ENCODE measurements around the gene PGAM4. TPM values are rescaled to one million over a fixed set of nuclear protein-coding genes. Genes with fewer than 3 reads are reported as not detected.
A peak's percentile ranks its signal among the peaks of the same experiment; 100 is the strongest.

PGAM4 gene
- polyA plus RNA-seq (2011; rRNA removed) (0.22 TPM in 1 of 2 replicates, not detected in the other), polyA plus RNA-seq (2017; fragmentation: RNase III; extraction: RNeasy Plus Mini Kit Qiagen cat#74134 plus additional on column Dnase treatment) (0.17 TPM in 1 of 3 replicates, not detected in the others), polyA minus RNA-seq (2011; rRNA and poly(A)+ RNA removed) (not detected in 2 replicates)
- polyA plus RNA-seq (2012; cell fraction: cytosol; rRNA removed) = not detected in 2 replicates
- polyA plus RNA-seq (2012; cell fraction: nucleus; rRNA removed) = not detected in 2 replicates

DNA sequence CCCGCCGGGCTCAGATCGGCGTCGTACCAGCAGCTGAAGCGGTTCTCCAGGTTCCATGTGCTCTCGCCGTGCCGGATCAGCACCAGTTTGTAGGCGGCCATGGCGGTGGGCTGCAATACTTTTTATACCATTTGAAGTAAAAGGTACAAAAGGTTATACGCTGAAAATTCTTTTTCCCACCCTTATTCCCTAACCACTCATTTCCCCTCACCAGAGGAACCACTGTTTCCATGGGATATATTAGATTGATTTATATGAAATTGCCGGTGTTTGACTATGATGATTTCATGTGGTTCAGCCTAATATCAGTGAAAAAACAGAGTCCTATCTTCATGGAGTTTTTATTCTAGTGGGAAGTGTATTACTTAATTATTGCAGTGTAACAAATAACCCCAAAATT lies at the start of gene PGAM4:
PGAM4 (minus strand) TSS at position 101 of the 400 bp plus-strand sequence; CDS start at position 101, 0 bp downstream.
- H3K4me2 ChIP-seq = no peak within 1 kb of the TSS
- no peaks in the 10 kb centered on the region for H3K9me3 ChIP-seq
- ChIA-PET CTCF (interaction anchor here (0.7 kb wide), 1 partner anchor 9 kb away, joined by 3 read pairs; no protein-coding TSS in a partner anchor), POLR2A (no interaction called here)
- no peaks in the 10 kb centered on the region for H3K4me1 ChIP-seq
- H3K27ac ChIP-seq = no peak within 1 kb of the TSS
- WGBS (ENCODE audit: missing lambda C conversion rate) = 95% methylated on average over 13 of the region's 13 CpGs
- ATAC-seq (no peak), FAIRE-seq (peak; percentile 49), DNase-seq (ENCODE audit: low read depth in 1 of 2, low spot score in 1 of 2) (no peak)
- no peak within 1 kb of the TSS for H3K4me3 ChIP-seq
- TF ChIP-seq PHF8 (IDR thresholded peaks at IDR 0.05; ENCODE audit: borderline replicate concordance, low read depth) (no peak), TFCP2L1 (CRISPR knock-in tag; IDR thresholded peaks at IDR 0.05) (no peak), HEYL (CRISPR knock-in tag; IDR thresholded peaks at IDR 0.05) (no peak), MYC (IDR thresholded peaks at IDR 0.05; ENCODE audit: borderline replicate concordance, low read length) (no peak), NFE2L2 (conservative IDR thresholded peaks at IDR 0.05; ENCODE audit: low read length) (no peak), ELK1 (IDR thresholded peaks at IDR 0.05; ENCODE audit: low read depth, low read length) (no peak), FOXS1 (CRISPR knock-in tag; IDR thresholded peaks at IDR 0.05) (no peak), ZC3H11A (IDR thresholded peaks at IDR 0.05) (no peak), KDM5A (IDR thresholded peaks at IDR 0.05) (no peak), JUN (IDR thresholded peaks at IDR 0.05) (no peak), ZNF302 (CRISPR knock-in tag; IDR thresholded peaks at IDR 0.05) (no peak), BCL3 (IDR thresholded peaks at IDR 0.05) (no peak), POLR2AphosphoS2 (conservative IDR thresholded peaks at IDR 0.05; ENCODE audit: low read length) (no peak)
- TF ChIP-seq, protein P1, sequence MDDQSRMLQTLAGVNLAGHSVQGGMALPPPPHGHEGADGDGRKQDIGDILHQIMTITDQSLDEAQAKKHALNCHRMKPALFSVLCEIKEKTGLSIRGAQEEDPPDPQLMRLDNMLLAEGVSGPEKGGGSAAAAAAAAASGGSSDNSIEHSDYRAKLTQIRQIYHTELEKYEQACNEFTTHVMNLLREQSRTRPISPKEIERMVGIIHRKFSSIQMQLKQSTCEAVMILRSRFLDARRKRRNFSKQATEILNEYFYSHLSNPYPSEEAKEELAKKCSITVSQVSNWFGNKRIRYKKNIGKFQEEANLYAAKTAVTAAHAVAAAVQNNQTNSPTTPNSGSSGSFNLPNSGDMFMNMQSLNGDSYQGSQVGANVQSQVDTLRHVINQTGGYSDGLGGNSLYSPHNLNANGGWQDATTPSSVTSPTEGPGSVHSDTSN (IDR thresholded peaks at IDR 0.05) = no peak
- TF ChIP-seq, protein P2, sequence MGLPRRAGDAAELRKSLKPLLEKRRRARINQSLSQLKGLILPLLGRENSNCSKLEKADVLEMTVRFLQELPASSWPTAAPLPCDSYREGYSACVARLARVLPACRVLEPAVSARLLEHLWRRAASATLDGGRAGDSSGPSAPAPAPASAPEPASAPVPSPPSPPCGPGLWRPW (IDR thresholded peaks at IDR 0.05) = no peak

- no peak for ATAC-seq
- CTCF ChIA-PET = interaction anchor here (0.8 to 1.0 kb wide), 2 partner anchors 13 to 1733 kb away, joined by 3 read pairs; no protein-coding TSS in a partner anchor
- FAIRE-seq = no peak
- no peak for DNase-seq (ENCODE audit: low read depth in 1 of 2, low spot score in 1 of 2)
- Histone ChIP-seq H3K27ac (no peak overlapping the region), H3K4me2 (no peak overlapping the region), H3K4me1 (no peaks in the 10 kb centered on the region), H3K4me3 (no peak overlapping the region), H3K9me3 (no peaks in the 10 kb centered on the region)
- WGBS (ENCODE audit: missing lambda C conversion rate) = 86% methylated on average over 1 of the region's 1 CpG
- POLR2A ChIA-PET = no interaction called here
- TF ChIP-seq MAFK (IDR thresholded peaks at IDR 0.05; ENCODE audit: partially characterized antibody) (no peak), ESRRA (IDR thresholded peaks at IDR 0.05; ENCODE audit: borderline replicate concordance, low read length) (no peak), RFX5 (IDR thresholded peaks at IDR 0.05) (no peak), HEYL (CRISPR knock-in tag; IDR thresholded peaks at IDR 0.05) (no peak), ELK1 (IDR thresholded peaks at IDR 0.05; ENCODE audit: low read depth, low read length) (no peak), HOXB5 (CRISPR knock-in tag; IDR thresholded peaks at IDR 0.05) (no peak), EHF (CRISPR knock-in tag; IDR thresholded peaks at IDR 0.05) (no peak), RARB (CRISPR knock-in tag; IDR thresholded peaks at IDR 0.05) (no peak), GATA3 (IDR thresholded peaks at IDR 0.05; ENCODE audit: borderline replicate concordance) (no peak), REST (IDR thresholded peaks at IDR 0.05) (no peak), CEBPB (IDR thresholded peaks at IDR 0.05) (no peak), FOSB (CRISPR knock-in tag; IDR thresholded peaks at IDR 0.05) (no peak)
- TF ChIP-seq, protein P3, sequence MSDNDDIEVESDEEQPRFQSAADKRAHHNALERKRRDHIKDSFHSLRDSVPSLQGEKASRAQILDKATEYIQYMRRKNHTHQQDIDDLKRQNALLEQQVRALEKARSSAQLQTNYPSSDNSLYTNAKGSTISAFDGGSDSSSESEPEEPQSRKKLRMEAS (IDR thresholded peaks at IDR 0.05) = no peak
- TF ChIP-seq, protein P4, sequence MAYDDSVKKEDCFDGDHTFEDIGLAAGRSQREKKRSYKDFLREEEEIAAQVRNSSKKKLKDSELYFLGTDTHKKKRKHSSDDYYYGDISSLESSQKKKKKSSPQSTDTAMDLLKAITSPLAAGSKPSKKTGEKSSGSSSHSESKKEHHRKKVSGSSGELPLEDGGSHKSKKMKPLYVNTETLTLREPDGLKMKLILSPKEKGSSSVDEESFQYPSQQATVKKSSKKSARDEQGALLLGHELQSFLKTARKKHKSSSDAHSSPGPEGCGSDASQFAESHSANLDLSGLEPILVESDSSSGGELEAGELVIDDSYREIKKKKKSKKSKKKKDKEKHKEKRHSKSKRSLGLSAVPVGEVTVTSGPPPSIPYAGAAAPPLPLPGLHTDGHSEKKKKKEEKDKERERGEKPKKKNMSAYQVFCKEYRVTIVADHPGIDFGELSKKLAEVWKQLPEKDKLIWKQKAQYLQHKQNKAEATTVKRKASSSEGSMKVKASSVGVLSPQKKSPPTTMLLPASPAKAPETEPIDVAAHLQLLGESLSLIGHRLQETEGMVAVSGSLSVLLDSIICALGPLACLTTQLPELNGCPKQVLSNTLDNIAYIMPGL (CRISPR knock-in tag; IDR thresholded peaks at IDR 0.05; ENCODE audit: borderline replicate concordance) = no peak
Observed at GRCh38 chrX:78011846-78012245, 42.4 kb upstream of the PGAM4 start.

Measured in A549 (cell line).